ENCODE measurements around the gene CUX1.

- TF ChIP-seq CTCF (conservative IDR thresholded peaks at IDR 0.05 in 1 of 2, IDR thresholded peaks at IDR 0.05 in 1 of 2; ENCODE audit: low read depth in 1 of 2, low read length in 2 of 2) (no peak), EZH2 (IDR thresholded peaks at IDR 0.05; ENCODE audit: low read length, missing control alignments) (no peak)
Measured at GRCh38 chr7:102028206-102028826, 210.9 kb downstream of the CUX1 start.

All from fibroblast of lung (primary cell).